Prostate gland (tissue), 2 donors: ENCODE measurements around the gene OPN1SW. TPM values are rescaled to one million over a fixed set of nuclear protein-coding genes. Genes with fewer than 3 reads are reported as not detected.

Experiments used
- DNase-seq: peaks from one replicate; pipeline ENCODE4 v3.0.0-alpha.2; 2019; ENCODE audit warnings: low spot score
- H3K27ac ChIP-seq, 2 donors: fragments of 200-600 bp; sonication (generic); 2 replicates each; pipeline ENCODE4 v1.5.1; 2017 to 2019
- H3K27me3 ChIP-seq: fragments of 200-600 bp; sonication (generic); replicated peaks from 2 replicates; pipeline ENCODE4 v1.5.1; 2019; ENCODE audit not compliant: insufficient read depth
- H3K36me3 ChIP-seq, 2 donors: fragments of 200-600 bp; sonication (generic); 1 replicate in 1 of 2; 2 replicates in 1 of 2; pipeline versions ENCODE4 v1.5.1 to v1.8.1; 2017 to 2019
- H3K4me1 ChIP-seq: fragments of 200-600 bp; sonication (generic); replicated peaks from 2 replicates; pipeline ENCODE4 v1.5.1; 2019
- H3K4me3 ChIP-seq, 2 donors: fragments of 200-600 bp; sonication (generic); 2 replicates each; pipeline ENCODE4 v1.5.1; 2017 to 2019
- H3K9me3 ChIP-seq: fragments of 200-600 bp; sonication (generic); 2 replicates; pipeline ENCODE4 v1.5.1; 2017
- POLR2A ChIP-seq: fragments of 450-650 bp; IDR thresholded peaks from one replicate; pipeline ENCODE4 v1.6.1; 2016; ENCODE audit warnings: antibody characterized with exemption, mild to moderate bottlenecking
- POLR2AphosphoS5 ChIP-seq: sonication (generic); formaldehyde crosslinking; IDR thresholded peaks from one replicate; pipeline ENCODE4 v1.6.1; 2017; ENCODE audit warnings: antibody characterized with exemption
- WGBS: methylation state at CpG from one replicate; pipeline ENCODE4 v1.1.5; 2018; 5-methylcytosine and 5-hydroxymethylcytosine counted together
- intact Hi-C: fragments of 100-400 bp; cut with DNase I; formaldehyde crosslinking; loops from one replicate; pipeline ENCODE4 v1.14.2; 2022
- total RNA-seq, 2 donors: library from RNA; depleted of rRNA; stranded (reverse); fragments of >200 nt; gene quantifications; one replicate each; pipeline ENCODE4 v1.1.0, GENCODE V29; 2016
- TF ChIP-seq, protein P1 (sequence below), 4 experiments: fragments of 200-600 bp in 2 of 4; fragments of 450-650 bp in 2 of 4; sonication (generic) in 2 of 4; IDR thresholded peaks; 1 replicate in 3 of 4; 2 replicates in 1 of 4; pipeline ENCODE4 v1.5.1; 2016 to 2019; ENCODE audit warnings: antibody characterized with exemption in 4 of 4, mild to moderate bottlenecking in 2 of 4, moderate library complexity in 2 of 4

OPN1SW gene
- total RNA-seq, 2 donors from 2014 or later, result not detected

DNA sequence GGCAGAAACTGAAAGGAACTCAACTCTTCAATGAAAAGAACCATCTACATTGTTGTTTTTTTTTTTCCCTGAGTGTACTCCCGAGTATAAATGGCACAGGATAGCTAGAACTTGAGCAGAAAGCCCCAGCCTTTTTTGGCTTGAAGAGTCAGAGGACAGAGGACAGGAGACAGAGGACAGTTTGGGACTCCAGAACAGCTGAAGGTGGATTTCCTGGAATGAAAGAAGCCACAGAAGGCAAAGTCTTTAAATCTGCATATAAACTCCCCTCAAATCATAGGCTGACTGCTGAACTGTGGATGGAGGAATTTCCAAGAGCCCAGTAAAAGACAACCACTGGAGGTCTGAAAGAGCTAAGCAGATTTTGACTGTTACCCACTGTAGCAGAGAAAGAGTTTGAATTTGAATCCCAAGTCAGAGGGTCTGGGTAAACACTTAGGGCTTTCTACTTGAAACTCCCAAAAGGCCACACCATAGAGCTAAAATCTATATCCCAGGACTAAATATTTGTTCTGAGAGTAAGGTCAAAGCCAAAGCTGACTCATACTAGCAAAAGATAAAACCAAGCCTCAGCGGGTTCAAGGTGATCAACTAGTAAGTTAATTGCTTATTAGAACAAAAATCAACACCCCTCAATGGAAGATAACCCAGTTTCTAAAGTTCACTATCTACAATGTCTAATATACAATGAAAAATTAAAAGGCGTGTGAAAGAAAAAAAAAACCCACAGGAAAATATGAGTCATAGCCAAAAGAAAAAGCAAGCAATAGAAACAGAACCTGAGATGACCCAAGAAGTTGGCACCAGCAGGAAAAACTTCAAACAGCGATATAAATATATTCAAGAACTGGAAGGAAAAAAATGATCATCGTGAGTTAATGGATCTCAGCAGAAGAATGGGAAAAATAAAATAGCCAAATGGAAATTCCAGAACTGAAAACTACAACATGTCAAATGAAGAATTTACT is 1.8 kb upstream of the OPN1SW start:
- TF ChIP-seq POLR2A (no peak), POLR2AphosphoS5 (no peak)
- TF ChIP-seq, protein P1, sequence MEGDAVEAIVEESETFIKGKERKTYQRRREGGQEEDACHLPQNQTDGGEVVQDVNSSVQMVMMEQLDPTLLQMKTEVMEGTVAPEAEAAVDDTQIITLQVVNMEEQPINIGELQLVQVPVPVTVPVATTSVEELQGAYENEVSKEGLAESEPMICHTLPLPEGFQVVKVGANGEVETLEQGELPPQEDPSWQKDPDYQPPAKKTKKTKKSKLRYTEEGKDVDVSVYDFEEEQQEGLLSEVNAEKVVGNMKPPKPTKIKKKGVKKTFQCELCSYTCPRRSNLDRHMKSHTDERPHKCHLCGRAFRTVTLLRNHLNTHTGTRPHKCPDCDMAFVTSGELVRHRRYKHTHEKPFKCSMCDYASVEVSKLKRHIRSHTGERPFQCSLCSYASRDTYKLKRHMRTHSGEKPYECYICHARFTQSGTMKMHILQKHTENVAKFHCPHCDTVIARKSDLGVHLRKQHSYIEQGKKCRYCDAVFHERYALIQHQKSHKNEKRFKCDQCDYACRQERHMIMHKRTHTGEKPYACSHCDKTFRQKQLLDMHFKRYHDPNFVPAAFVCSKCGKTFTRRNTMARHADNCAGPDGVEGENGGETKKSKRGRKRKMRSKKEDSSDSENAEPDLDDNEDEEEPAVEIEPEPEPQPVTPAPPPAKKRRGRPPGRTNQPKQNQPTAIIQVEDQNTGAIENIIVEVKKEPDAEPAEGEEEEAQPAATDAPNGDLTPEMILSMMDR (IDR thresholded peaks at IDR 0.05), result no peak
- no peak overlapping the region for H3K4me3 ChIP-seq
- no peaks in the 10 kb centered on the region for H3K36me3 ChIP-seq
- no peaks in the 10 kb centered on the region for H3K9me3 ChIP-seq
- no peak for DNase-seq
- intact Hi-C loops, result no loop called here
- WGBS, result 69% methylated on average over 5 of the region's 5 CpGs
- no peaks in the 10 kb centered on the region for H3K27me3 ChIP-seq
- H3K4me1 ChIP-seq, result no peaks in the 10 kb centered on the region
- H3K27ac ChIP-seq, result no peak overlapping the region

DNA sequence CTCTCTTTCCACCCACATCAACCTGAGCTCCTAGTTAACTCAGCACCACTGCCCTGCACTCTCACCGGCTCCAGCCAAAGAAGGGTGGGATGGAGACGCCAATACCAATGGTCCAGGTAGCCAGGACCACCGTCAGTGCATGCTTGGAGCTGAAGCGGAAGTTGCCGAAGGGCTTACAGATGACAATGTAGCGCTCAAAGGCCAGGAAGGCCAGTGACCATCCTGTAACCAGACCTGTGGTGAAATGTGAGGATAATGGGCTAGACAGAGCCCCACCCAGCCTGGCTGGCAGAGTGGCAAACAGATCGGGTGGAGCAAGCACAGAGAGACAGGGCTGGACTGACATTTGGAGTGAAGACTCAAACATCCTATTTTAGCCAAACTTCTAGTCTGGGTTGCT is 673 bp downstream of the OPN1SW start:
- 93% methylated on average over 7 of the region's 7 CpGs for WGBS
- Histone ChIP-seq H3K27ac (no peak overlapping the region), H3K9me3 (no peaks in the 10 kb centered on the region), H3K4me1 (peaks cover 3% of the 10 kb centered on the region), H3K4me3 (no peak overlapping the region), H3K36me3 (no peaks in the 10 kb centered on the region), H3K27me3 (no peaks in the 10 kb centered on the region)
- TF ChIP-seq POLR2A (no peak), POLR2AphosphoS5 (no peak)
- TF ChIP-seq, protein P1 (IDR thresholded peaks at IDR 0.05), result no peak
- no peak for DNase-seq
- intact Hi-C loops, result no loop called here

DNA sequence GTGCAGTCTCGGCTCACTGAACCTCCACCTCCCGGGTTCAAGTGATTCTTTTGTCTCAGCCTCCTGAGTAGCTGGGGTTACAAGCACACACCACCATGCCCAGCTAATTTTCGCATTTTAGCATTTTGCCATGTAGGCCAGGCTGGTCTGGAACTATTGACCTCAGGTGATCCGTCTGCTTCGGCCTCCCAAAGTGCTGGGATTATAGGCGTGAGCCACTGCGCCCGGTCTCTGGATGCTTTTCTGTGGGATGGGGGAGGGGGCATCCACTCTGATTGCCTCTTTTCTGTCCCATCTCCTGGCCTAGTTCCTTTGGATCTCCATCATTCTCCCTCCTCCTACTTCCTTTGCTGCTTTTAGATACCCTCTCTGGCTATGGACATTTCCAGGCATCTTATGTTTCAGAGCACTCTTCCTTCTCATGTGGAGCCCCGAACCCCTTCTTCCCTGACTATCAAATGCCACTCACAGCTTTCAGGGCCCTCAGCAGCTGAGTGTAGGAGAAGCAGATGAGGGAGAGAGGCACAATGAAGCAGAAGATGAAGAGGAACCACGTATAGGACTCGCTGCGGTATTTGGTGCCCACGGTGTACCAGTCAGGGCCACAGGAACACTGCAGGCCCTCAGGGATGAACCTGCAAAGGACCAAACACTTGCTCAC is 1.4 kb downstream of the OPN1SW start:
- DNase-seq, result no peak

DNA sequence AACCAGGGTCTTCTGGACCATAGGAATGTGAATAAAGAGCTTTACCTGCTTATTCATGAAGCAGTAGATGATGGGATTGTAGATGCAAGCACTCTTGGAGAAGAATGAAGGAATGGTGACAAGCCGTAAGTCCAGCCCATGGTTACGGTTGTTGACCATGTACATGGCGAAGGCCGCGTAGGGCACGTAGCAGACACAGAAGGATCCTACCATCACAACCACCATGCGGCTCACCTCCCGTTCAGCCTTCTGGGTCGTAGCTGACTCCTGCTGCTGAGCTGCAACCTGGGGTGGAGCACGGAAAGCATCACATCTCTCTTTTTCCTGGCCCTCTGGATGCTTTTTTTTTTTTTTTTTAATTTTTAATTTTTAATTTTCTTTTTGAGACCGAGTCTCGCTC is 2.0 kb downstream of the OPN1SW start:
- H3K4me1 ChIP-seq, result peaks cover 3% of the 10 kb centered on the region
- DNase-seq, result no peak
- no peak for TF ChIP-seq POLR2AphosphoS5
- no peak for TF ChIP-seq POLR2A
- TF ChIP-seq, protein P1 (IDR thresholded peaks at IDR 0.05), result no peak
- no peak overlapping the region for H3K27ac ChIP-seq
- H3K27me3 ChIP-seq, result no peaks in the 10 kb centered on the region
- no peak overlapping the region for H3K4me3 ChIP-seq
- H3K36me3 ChIP-seq, result no peaks in the 10 kb centered on the region
- no peaks in the 10 kb centered on the region for H3K9me3 ChIP-seq
- 98% methylated on average over 12 of the region's 12 CpGs for WGBS
- intact Hi-C loops, result no loop called here

More for the DNA sequence above, 1.4 kb downstream of the OPN1SW start:
- TF ChIP-seq POLR2AphosphoS5 (no peak), POLR2A (no peak)
- TF ChIP-seq, protein P1 (IDR thresholded peaks at IDR 0.05), result no peak
- 88% methylated on average over 13 of the region's 13 CpGs for WGBS
- Histone ChIP-seq H3K27me3 (no peaks in the 10 kb centered on the region), H3K4me3 (no peak overlapping the region), H3K27ac (no peak overlapping the region), H3K36me3 (no peaks in the 10 kb centered on the region), H3K4me1 (peaks cover 3% of the 10 kb centered on the region), H3K9me3 (no peaks in the 10 kb centered on the region)
- intact Hi-C loops, result no loop called here
